ENCODE data around the gene PKD1. TPM values are rescaled to one million over a fixed set of nuclear protein-coding genes. Genes with fewer than 3 reads are reported as not detected.

PKD1 gene
- total RNA-seq, 1 experiment from 2014 or later, result 91.5 TPM

DNA sequence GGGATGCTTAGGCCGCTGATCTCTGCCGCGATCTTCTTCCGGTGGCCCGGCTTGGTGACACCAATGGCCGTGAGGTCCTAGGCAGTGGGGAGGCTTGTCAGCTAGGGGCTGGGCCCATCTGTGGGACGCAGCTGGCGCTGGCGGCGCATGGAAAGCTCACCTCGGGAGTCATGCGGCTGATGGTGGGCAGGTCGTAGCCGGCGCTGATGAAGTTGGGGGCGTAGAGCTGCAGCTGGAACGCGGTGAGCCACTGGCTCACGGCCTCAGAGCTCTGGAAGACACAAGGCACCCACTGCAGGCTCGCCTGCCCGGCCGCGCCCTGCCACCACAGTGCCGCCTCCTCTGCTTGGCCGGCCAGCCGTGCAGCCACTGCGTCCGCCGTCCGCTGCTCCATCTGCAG lies 48.0 kb upstream of the PKD1 start:
- no peaks in the 10 kb centered on the region for H3K27me3 ChIP-seq (ENCODE audit: insufficient read depth, low read depth)
- no peaks in the 10 kb centered on the region for H3K36me3 ChIP-seq (ENCODE audit: low read depth)
- CTCF ChIA-PET, result no interaction called here
- intact Hi-C loops (cut with micrococcal nuclease; ENCODE audit: unreplicated experiment), result no loop called here
- H3K4me3 ChIP-seq, result no peak overlapping the region
- H2AFZ ChIP-seq, result no peak overlapping the region
- no peak for DNase-seq
- POLR2A ChIA-PET (ENCODE audit: unreplicated experiment), result no interaction called here
- no peaks in the 10 kb centered on the region for H3K9me2 ChIP-seq (ENCODE audit: insufficient read depth)
- no peak overlapping the region for H3K4me2 ChIP-seq
- no peaks in the 10 kb centered on the region for H3K9me3 ChIP-seq (ENCODE audit: insufficient read depth, low read depth)
- no peaks in the 10 kb centered on the region for H3K79me2 ChIP-seq (ENCODE audit: low read depth)
- H3F3A ChIP-seq (ENCODE audit: insufficient read depth, low read depth), result no peaks in the 10 kb centered on the region
- no TSS peak for BruUV-seq (replicated peaks)
- no peaks in the 10 kb centered on the region for H3K4me1 ChIP-seq (replicated peaks; ENCODE audit: insufficient read depth)
- TF ChIP-seq, protein P1, sequence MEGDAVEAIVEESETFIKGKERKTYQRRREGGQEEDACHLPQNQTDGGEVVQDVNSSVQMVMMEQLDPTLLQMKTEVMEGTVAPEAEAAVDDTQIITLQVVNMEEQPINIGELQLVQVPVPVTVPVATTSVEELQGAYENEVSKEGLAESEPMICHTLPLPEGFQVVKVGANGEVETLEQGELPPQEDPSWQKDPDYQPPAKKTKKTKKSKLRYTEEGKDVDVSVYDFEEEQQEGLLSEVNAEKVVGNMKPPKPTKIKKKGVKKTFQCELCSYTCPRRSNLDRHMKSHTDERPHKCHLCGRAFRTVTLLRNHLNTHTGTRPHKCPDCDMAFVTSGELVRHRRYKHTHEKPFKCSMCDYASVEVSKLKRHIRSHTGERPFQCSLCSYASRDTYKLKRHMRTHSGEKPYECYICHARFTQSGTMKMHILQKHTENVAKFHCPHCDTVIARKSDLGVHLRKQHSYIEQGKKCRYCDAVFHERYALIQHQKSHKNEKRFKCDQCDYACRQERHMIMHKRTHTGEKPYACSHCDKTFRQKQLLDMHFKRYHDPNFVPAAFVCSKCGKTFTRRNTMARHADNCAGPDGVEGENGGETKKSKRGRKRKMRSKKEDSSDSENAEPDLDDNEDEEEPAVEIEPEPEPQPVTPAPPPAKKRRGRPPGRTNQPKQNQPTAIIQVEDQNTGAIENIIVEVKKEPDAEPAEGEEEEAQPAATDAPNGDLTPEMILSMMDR (conservative IDR thresholded peaks at IDR 0.05), result no peak
- no peak for TF ChIP-seq EZH2 (IDR thresholded peaks at IDR 0.05; ENCODE audit: low read depth)
- no peaks in the 10 kb centered on the region for H4K20me1 ChIP-seq (ENCODE audit: insufficient read depth)
- H3K27ac ChIP-seq, result no peak overlapping the region

DNA sequence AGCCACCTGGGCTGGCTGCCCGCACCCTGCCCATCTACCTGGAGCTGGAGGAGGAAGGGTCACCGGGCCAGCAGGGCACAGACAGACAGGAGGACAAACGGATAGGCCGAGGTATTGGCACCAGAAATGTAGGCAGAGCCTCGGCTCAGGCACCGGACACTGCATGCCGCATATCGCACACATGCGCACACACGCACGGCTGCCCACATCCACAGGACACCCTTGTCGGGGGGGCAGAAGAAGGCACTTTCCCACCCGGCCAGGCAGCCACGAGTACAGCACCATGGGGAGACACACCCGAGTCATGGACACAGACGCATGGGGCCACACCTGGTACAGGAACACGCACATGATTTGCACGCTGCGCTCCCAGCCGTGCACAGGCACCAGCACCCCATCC lies 46.3 kb upstream of the PKD1 start:
- H3K27me3 ChIP-seq (ENCODE audit: insufficient read depth, low read depth), result no peaks in the 10 kb centered on the region
- BruUV-seq (replicated peaks), result no TSS peak
- POLR2A ChIA-PET (ENCODE audit: unreplicated experiment), result no interaction called here

DNA sequence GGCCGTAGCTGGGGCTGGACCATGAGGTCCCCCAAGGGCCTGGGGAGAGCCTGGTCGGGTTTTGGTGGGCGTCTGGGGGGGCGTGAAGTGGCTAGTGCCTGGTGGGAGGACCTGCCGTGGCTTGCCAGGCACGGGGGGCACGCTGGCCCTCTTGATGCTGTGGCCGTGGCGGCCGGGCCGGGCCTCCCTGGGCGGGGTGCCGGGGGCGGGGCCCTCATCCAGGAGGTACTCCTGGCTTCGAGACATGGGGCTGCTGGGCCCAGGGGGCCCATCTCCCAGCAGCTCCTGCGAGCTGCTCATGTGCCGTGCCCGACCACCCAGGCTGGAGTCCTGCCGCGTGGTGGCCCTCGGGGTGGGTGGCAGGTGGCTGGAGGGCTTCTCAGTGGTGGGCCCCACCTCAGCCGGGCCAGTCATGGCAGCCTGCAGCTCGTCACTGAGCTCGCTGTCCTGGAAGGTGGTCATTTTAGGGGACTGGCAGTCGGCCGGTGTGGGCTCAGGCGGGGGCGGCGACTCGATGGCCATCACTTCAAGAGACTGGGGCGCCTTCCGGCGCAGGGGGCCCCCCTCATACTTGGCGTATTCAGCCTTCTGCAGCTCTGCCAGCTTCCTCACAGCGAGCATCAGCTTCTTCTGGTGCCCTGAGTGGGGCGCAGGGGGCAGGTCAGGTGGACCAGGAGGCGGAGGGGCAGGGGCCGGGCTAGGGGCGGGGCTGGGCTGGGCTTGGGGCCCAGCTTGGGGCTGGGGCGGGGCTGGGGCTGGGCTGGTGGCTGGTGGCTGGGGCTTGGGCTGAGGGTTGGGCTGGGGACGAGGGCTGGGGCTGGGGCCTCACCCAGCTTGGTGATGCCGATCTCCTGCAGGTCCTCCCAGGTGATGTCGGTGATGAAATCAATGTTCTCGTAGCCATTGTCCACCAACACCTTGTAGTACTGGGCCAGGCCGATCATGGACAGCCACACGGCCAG lies 45.5 kb upstream of the PKD1 start:
- Histone ChIP-seq H3K9me2 (ENCODE audit: insufficient read depth) (no peaks in the 10 kb centered on the region), H3K79me2 (ENCODE audit: low read depth) (no peaks in the 10 kb centered on the region), H3K4me3 (no peak overlapping the region), H3K27ac (no peak overlapping the region), H3K4me1 (replicated peaks; ENCODE audit: insufficient read depth) (no peaks in the 10 kb centered on the region), H3K4me2 (no peak overlapping the region), H3K36me3 (ENCODE audit: low read depth) (no peaks in the 10 kb centered on the region), H3F3A (ENCODE audit: insufficient read depth, low read depth) (no peaks in the 10 kb centered on the region; the same call in 1 of the 2 replicates), H2AFZ (no peak overlapping the region), H3K9me3 (ENCODE audit: insufficient read depth, low read depth) (no peaks in the 10 kb centered on the region), H4K20me1 (ENCODE audit: insufficient read depth) (0 out of 2 replicates have a peak, but pooled peaks cover 3% of the 10 kb centered on the region), H3K27me3 (ENCODE audit: insufficient read depth, low read depth) (no peaks in the 10 kb centered on the region)
- POLR2A ChIA-PET (ENCODE audit: unreplicated experiment), result no interaction called here
- BruUV-seq (replicated peaks), result no TSS peak
- no peak for DNase-seq
- intact Hi-C loops (cut with micrococcal nuclease; ENCODE audit: unreplicated experiment), result no loop called here
- TF ChIP-seq EZH2 (IDR thresholded peaks at IDR 0.05; ENCODE audit: low read depth), result no peak
- TF ChIP-seq, protein P1 (conservative IDR thresholded peaks at IDR 0.05), result no peak
- CTCF ChIA-PET, result no interaction called here

More for the DNA sequence above, 46.3 kb upstream of the PKD1 start:
- no peak overlapping the region for H3K4me3 ChIP-seq
- CTCF ChIA-PET, result no interaction called here
- H3F3A ChIP-seq (ENCODE audit: insufficient read depth, low read depth), result no peaks in the 10 kb centered on the region
- H4K20me1 ChIP-seq (ENCODE audit: insufficient read depth), result 0 out of 2 replicates have a peak, but pooled peaks cover 3% of the 10 kb centered on the region
- H2AFZ ChIP-seq, result no peak overlapping the region
- DNase-seq, result no peak
- no peaks in the 10 kb centered on the region for H3K79me2 ChIP-seq (ENCODE audit: low read depth)
- no peaks in the 10 kb centered on the region for H3K36me3 ChIP-seq (ENCODE audit: low read depth)
- H3K27ac ChIP-seq, result no peak overlapping the region
- TF ChIP-seq, protein P1 (conservative IDR thresholded peaks at IDR 0.05), result no peak
- TF ChIP-seq EZH2 (IDR thresholded peaks at IDR 0.05; ENCODE audit: low read depth), result no peak
- H3K4me2 ChIP-seq, result no peak overlapping the region
- H3K4me1 ChIP-seq (replicated peaks; ENCODE audit: insufficient read depth), result no peaks in the 10 kb centered on the region
- H3K9me3 ChIP-seq (ENCODE audit: insufficient read depth, low read depth), result no peaks in the 10 kb centered on the region
- intact Hi-C loops (cut with micrococcal nuclease; ENCODE audit: unreplicated experiment), result no loop called here
- H3K9me2 ChIP-seq (ENCODE audit: insufficient read depth), result no peaks in the 10 kb centered on the region
